ENCODE data around the gene SYT1. TPM values are rescaled to one million over a fixed set of nuclear protein-coding genes. Genes with fewer than 3 reads are reported as not detected.
"Not testable (repeated sequence)": the region's sequence is repeated elsewhere in the genome, so short reads cannot be mapped to it uniquely, and the experiment has no call there.

Gene SYT1
- total RNA-seq, 1 donor from 2014 or later = 13.0 TPM

DNA sequence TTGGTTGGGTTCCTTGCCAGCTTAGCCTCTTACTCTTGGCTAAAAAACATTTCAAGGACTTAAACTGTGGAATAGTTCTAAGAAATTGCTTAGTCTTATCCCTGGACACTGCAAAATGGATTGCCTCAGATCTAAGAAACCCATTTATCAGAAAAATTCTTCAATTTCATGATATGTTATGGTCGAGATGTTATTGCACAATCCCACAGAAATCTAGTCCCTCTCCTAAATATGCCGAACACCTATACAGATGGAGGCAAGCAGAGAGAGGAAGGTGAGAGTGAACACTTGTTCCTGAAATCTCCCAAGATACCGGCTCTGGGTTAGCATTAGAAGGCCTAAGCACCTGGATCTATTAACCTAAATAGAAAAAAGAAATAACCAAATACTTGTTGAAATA is 559.0 kb downstream of the SYT1 start:
- no peak for DNase-seq (ENCODE audit: low spot score)
- no peak overlapping the region for H3K27ac Mint-ChIP-seq (ENCODE audit: unreplicated experiment)
- no peaks in the 10 kb centered on the region for H3K9me3 Mint-ChIP-seq (ENCODE audit: unreplicated experiment)
- no peaks in the 10 kb centered on the region for H3K36me3 Mint-ChIP-seq (ENCODE audit: low read depth, unreplicated experiment)
- no peak overlapping the region for H3K4me3 Mint-ChIP-seq (ENCODE audit: unreplicated experiment)
- TF ChIP-seq, protein P1, sequence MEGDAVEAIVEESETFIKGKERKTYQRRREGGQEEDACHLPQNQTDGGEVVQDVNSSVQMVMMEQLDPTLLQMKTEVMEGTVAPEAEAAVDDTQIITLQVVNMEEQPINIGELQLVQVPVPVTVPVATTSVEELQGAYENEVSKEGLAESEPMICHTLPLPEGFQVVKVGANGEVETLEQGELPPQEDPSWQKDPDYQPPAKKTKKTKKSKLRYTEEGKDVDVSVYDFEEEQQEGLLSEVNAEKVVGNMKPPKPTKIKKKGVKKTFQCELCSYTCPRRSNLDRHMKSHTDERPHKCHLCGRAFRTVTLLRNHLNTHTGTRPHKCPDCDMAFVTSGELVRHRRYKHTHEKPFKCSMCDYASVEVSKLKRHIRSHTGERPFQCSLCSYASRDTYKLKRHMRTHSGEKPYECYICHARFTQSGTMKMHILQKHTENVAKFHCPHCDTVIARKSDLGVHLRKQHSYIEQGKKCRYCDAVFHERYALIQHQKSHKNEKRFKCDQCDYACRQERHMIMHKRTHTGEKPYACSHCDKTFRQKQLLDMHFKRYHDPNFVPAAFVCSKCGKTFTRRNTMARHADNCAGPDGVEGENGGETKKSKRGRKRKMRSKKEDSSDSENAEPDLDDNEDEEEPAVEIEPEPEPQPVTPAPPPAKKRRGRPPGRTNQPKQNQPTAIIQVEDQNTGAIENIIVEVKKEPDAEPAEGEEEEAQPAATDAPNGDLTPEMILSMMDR (IDR thresholded peaks at IDR 0.05; ENCODE audit: unreplicated experiment) = no peak
- peaks cover 4% of the 10 kb centered on the region for H3K27me3 Mint-ChIP-seq (ENCODE audit: unreplicated experiment)
- peaks cover 18% of the 10 kb centered on the region for H3K4me1 Mint-ChIP-seq (ENCODE audit: unreplicated experiment)

DNA sequence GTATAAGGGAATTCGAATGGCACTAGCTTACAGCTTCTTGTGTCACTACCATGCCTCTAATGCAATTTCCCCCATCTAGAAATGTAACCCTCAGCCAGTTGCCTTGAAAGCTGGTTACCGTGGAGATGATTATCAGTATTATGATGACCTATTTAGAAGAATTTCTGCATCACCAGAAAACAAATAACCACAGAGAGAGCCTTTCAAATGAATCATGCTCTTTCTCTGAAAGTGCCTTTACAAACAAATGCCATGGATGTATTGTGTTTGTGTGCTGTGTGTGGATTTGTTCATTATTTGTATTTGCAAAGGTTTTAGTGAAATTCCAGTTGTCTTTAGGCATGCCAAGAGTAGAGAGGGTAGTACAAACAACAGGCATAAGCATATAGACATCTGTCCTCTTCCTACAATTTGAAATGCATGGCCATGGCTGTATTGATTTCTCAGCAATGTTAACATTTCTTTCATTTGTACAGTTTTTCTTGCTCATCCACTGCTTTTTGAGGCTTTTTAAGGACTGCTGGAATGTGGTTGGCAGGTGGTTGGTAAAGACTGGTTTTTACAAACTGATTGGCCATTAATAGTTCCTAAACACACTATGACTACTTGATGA is 559.6 kb downstream of the SYT1 start:
- Mint-ChIP-seq H3K4me1 (ENCODE audit: unreplicated experiment) (peaks cover 18% of the 10 kb centered on the region), H3K4me3 (ENCODE audit: unreplicated experiment) (no peak overlapping the region), H3K27me3 (ENCODE audit: unreplicated experiment) (peaks cover 4% of the 10 kb centered on the region), H3K36me3 (ENCODE audit: low read depth, unreplicated experiment) (no peaks in the 10 kb centered on the region), H3K9me3 (ENCODE audit: unreplicated experiment) (no peaks in the 10 kb centered on the region), H3K27ac (ENCODE audit: unreplicated experiment) (peak overlapping the region; percentile 80)
- TF ChIP-seq, protein P1 (IDR thresholded peaks at IDR 0.05; ENCODE audit: unreplicated experiment) = no peak
- no peak for DNase-seq (ENCODE audit: low spot score)

DNA sequence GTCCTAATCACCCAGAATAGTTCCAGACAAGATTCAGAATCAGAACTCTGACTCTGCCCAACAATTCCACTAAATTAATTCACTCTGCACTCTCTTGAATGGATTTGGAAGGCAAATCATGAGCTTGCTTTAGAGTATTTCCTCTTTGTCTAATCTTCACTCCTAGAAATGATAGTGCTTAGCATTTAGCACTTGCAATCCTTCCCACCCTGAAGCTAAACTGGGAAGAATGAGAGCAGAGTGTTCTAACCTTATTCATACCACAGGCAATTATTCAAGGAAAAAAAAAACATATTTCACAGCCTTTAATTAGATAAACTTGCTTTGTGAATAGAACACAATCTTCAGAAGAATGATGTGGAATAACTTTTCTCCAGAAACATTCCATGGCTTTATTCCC is 561.5 kb downstream of the SYT1 start:
- H3K4me1 Mint-ChIP-seq (ENCODE audit: unreplicated experiment) = peaks cover 18% of the 10 kb centered on the region
- no peak for DNase-seq (ENCODE audit: low spot score)
- H3K27ac Mint-ChIP-seq (ENCODE audit: unreplicated experiment) = no peak overlapping the region
- TF ChIP-seq, protein P1 (IDR thresholded peaks at IDR 0.05; ENCODE audit: unreplicated experiment) = no peak
- no peak overlapping the region for H3K4me3 Mint-ChIP-seq (ENCODE audit: unreplicated experiment)
- H3K27me3 Mint-ChIP-seq (ENCODE audit: unreplicated experiment) = peaks cover 4% of the 10 kb centered on the region
- no peaks in the 10 kb centered on the region for H3K9me3 Mint-ChIP-seq (ENCODE audit: unreplicated experiment)
- H3K36me3 Mint-ChIP-seq (ENCODE audit: low read depth, unreplicated experiment) = no peaks in the 10 kb centered on the region

DNA sequence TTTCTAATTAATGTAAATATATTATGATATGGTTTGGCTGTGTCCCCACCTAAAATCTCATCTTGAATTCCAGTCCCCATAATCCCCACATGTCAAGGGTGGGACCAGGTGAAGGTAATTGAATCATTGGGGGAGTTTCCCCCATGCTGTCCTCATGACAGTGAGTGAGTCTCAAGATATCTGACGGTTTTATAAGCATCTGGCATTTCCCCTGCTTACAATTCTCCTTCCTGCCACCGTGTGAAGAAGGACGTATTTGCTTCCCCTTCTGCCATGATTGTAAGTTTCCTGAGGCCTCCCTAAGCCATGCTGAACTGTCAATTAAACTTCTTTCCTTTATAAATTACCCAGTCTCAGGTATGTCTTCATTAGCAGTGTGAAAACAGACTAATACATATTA is 562.2 kb downstream of the SYT1 start:
- not testable (repeated sequence) for H3K27me3 Mint-ChIP-seq (ENCODE audit: unreplicated experiment); DNase-seq (ENCODE audit: low spot score); H3K36me3 Mint-ChIP-seq (ENCODE audit: low read depth, unreplicated experiment); H3K4me3 Mint-ChIP-seq (ENCODE audit: unreplicated experiment); H3K9me3 Mint-ChIP-seq (ENCODE audit: unreplicated experiment)
- H3K27ac Mint-ChIP-seq (ENCODE audit: unreplicated experiment) = peak overlapping the region; percentile 20
- peaks cover 17% of the 10 kb centered on the region for H3K4me1 Mint-ChIP-seq (ENCODE audit: unreplicated experiment)

DNA sequence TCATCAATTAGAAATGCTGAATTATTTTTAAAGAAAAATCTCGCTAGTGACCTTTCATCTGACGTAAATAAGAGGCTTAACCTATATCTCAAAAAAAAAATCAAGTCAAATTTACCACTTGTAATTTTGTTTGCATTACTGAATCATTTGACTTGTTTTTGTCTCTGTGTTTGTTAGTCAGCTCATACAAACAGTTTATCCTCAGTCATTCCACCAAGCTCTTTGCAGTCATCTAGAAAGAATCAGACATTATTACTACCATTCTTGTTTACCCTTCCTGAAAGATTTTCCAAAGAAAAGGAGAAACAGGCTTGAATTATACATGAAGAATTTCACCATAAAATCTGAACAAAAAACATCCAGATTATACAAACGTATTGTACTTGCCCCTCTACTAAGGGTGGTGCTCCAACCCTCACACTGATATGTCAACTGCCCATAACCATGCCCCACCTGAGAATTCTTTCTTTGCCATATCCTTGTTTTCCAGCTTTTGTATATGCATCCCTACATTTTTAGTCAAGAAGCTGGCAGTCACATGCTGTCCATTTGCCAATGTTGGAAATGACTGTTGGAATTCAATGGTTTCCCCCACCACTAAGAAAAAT is 569.0 kb downstream of the SYT1 start:
- DNase-seq (ENCODE audit: low spot score) = no peak
- Mint-ChIP-seq H3K9me3 (ENCODE audit: unreplicated experiment) (no peaks in the 10 kb centered on the region), H3K36me3 (ENCODE audit: low read depth, unreplicated experiment) (no peaks in the 10 kb centered on the region), H3K27ac (ENCODE audit: unreplicated experiment) (no peak overlapping the region), H3K4me3 (ENCODE audit: unreplicated experiment) (no peak overlapping the region), H3K4me1 (ENCODE audit: unreplicated experiment) (no peaks in the 10 kb centered on the region), H3K27me3 (ENCODE audit: unreplicated experiment) (no peaks in the 10 kb centered on the region)
- TF ChIP-seq, protein P1 (IDR thresholded peaks at IDR 0.05; ENCODE audit: unreplicated experiment) = no peak
